WTC11 (cell line): ENCODE data around the gene CARD14. TPM values are rescaled to one million over a fixed set of nuclear protein-coding genes. Genes with fewer than 3 reads are reported as not detected.

ENCODE experiments used
- ATAC-seq: fragments of 200-7000 bp; cut with Tn5 transposase; 2 replicates; pipeline ENCODE4 v1.10.0; 2021; ENCODE audit warnings: mild to moderate bottlenecking, moderate library complexity
- CTCF ChIA-PET: fragments of 300-600 bp; sonication (Branson Sonifier 250); formaldehyde crosslinking; loops from one replicate; lab custom pipeline; 2021; ENCODE audit warnings: antibody characterized with exemption; lab: Charles Lee
- POLR2A ChIA-PET: fragments of 350-600 bp; sonication (Branson Sonifier 250); formaldehyde crosslinking; loops from one replicate; lab custom pipeline; 2021; ENCODE audit warnings: antibody characterized with exemption; lab: Charles Lee
- DNase-seq: peaks from one replicate; pipeline ENCODE4 v3.0.0; 2021; ENCODE audit warnings: low spot score
- H3K27ac Mint-ChIP-seq: 2 replicates; pipeline ENCODE4 v1.8.0; 2021; ENCODE audit warnings: mixed read lengths
- H3K27me3 Mint-ChIP-seq: 2 replicates; pipeline ENCODE4 v1.8.0; 2021; ENCODE audit warnings: low read depth, mild to moderate bottlenecking, moderate library complexity, mixed read lengths
- H3K36me3 Mint-ChIP-seq: 2 replicates; pipeline ENCODE4 v1.8.0; 2021; ENCODE audit warnings: mixed read lengths
- H3K4me1 Mint-ChIP-seq: 2 replicates; pipeline ENCODE4 v1.8.0; 2022; ENCODE audit warnings: mixed read lengths
- H3K4me3 Mint-ChIP-seq: 2 replicates; pipeline ENCODE4 v1.8.0; 2021; ENCODE audit warnings: mild to moderate bottlenecking, moderate library complexity, mixed read lengths
- H3K9me3 Mint-ChIP-seq: 2 replicates; pipeline ENCODE4 v1.8.0; 2021; ENCODE audit warnings: mixed read lengths
- ATF1 ChIP-seq: sonication (generic); formaldehyde crosslinking; IDR thresholded peaks from 2 replicates; pipeline ENCODE4 v1.8.1; 2023; ENCODE audit warnings: mild to moderate bottlenecking, moderate library complexity, missing genetic modification reagents
- ETV6 ChIP-seq: sonication (generic); formaldehyde crosslinking; IDR thresholded peaks from 2 replicates; pipeline ENCODE4 v1.8.1; 2022; ENCODE audit warnings: mild to moderate bottlenecking, missing genetic modification reagents
- GRHL2 ChIP-seq: fragments of 250-450 bp; sonication (Bioruptor Pico); IDR thresholded peaks from 2 replicates; pipeline ENCODE4 v1.8.0; 2022; ENCODE audit warnings: mild to moderate bottlenecking, moderate library complexity; ENCODE audit not compliant: insufficient replicate concordance, severe bottlenecking
- NR2C2 ChIP-seq: sonication (generic); formaldehyde crosslinking; IDR thresholded peaks from 2 replicates; pipeline ENCODE4 v1.8.0; 2022; ENCODE audit warnings: mild to moderate bottlenecking, missing genetic modification reagents
- NR3C1 ChIP-seq: sonication (generic); formaldehyde crosslinking; conservative IDR thresholded peaks from 2 replicates; pipeline ENCODE4 v1.8.1; 2023; ENCODE audit warnings: low read depth, mild to moderate bottlenecking, missing genetic modification reagents
- SMAD3 ChIP-seq: sonication (generic); formaldehyde crosslinking; IDR thresholded peaks from 2 replicates; pipeline ENCODE4 v1.8.0; 2022; ENCODE audit warnings: missing genetic modification reagents, mild to moderate bottlenecking, borderline replicate concordance
- TCF7 ChIP-seq: sonication (generic); formaldehyde crosslinking; IDR thresholded peaks from 2 replicates; pipeline ENCODE4 v1.8.0; 2022; ENCODE audit warnings: mild to moderate bottlenecking, low read depth, missing genetic modification reagents, moderate library complexity
- ZNF138 ChIP-seq: sonication (generic); formaldehyde crosslinking; conservative IDR thresholded peaks from 2 replicates; pipeline ENCODE4 v1.8.1; 2022; ENCODE audit warnings: mild to moderate bottlenecking, moderate library complexity, missing genetic modification reagents
- ZNF416 ChIP-seq: fragments of 250-450 bp; sonication (Bioruptor Pico); IDR thresholded peaks from 2 replicates; pipeline ENCODE4 v1.9.0; 2021; ENCODE audit warnings: mild to moderate bottlenecking, inconsistent platforms
- total RNA-seq: library from RNA; stranded (reverse); gene quantifications from 3 replicates; pipeline ENCODE4 v1.2.3, GENCODE V29; 2021
- TF ChIP-seq, protein P1 (sequence below): sonication (generic); formaldehyde crosslinking; IDR thresholded peaks from 2 replicates; pipeline ENCODE4 v1.8.0; 2023; ENCODE audit warnings: mild to moderate bottlenecking, missing genetic modification reagents
- TF ChIP-seq, protein P2 (sequence below): fragments of 250-450 bp; sonication (Bioruptor Pico); IDR thresholded peaks from 2 replicates; pipeline ENCODE4 v1.9.0; 2021; ENCODE audit warnings: mild to moderate bottlenecking
- TF ChIP-seq, protein P3 (sequence below): fragments of 200-600 bp; IDR thresholded peaks from 2 replicates; pipeline ENCODE4 v1.8.0; 2022; ENCODE audit warnings: antibody characterized with exemption
- TF ChIP-seq, protein P4 (sequence below): sonication (generic); formaldehyde crosslinking; IDR thresholded peaks from 2 replicates; pipeline ENCODE4 v1.8.1; 2022; ENCODE audit warnings: mild to moderate bottlenecking, missing genetic modification reagents, moderate library complexity, borderline replicate concordance
- TF ChIP-seq, protein P5 (sequence below): fragments of 250-450 bp; sonication (Bioruptor Pico); IDR thresholded peaks from 2 replicates; pipeline ENCODE4 v1.9.0; 2021; ENCODE audit warnings: mild to moderate bottlenecking
- TF ChIP-seq, protein P6 (sequence below): sonication (generic); formaldehyde crosslinking; IDR thresholded peaks from 2 replicates; pipeline ENCODE4 v1.8.0; 2022; ENCODE audit warnings: missing genetic modification reagents
- TF ChIP-seq, protein P7 (sequence below): sonication (generic); formaldehyde crosslinking; IDR thresholded peaks from 2 replicates; pipeline ENCODE4 v1.8.1; 2023; ENCODE audit warnings: mild to moderate bottlenecking, missing genetic modification reagents

Gene CARD14
- total RNA-seq, 1 experiment from 2014 or later: 0.83 TPM

DNA sequence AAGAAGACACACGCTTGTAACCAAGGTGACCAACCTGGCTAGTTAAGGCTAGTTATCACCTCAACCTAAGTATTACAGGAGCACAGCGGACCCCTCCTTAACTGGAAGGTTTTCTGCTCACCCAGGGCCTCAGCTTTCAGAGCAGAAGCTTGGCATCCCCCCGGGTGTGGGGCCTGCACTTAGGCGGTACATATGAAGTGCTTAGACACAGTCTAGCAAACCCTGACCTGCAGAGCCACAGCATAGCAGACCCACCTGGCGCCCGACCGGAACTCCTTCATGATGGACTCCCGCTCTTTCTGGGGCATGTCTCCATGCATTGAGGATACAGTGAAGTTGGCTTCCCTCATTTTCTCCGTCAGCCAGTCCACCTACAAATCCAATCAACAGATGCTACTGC lies 32.7 kb upstream of the CARD14 start:
- TF ChIP-seq NR2C2 (CRISPR knock-in tag): no peak
- TF ChIP-seq, protein P1, sequence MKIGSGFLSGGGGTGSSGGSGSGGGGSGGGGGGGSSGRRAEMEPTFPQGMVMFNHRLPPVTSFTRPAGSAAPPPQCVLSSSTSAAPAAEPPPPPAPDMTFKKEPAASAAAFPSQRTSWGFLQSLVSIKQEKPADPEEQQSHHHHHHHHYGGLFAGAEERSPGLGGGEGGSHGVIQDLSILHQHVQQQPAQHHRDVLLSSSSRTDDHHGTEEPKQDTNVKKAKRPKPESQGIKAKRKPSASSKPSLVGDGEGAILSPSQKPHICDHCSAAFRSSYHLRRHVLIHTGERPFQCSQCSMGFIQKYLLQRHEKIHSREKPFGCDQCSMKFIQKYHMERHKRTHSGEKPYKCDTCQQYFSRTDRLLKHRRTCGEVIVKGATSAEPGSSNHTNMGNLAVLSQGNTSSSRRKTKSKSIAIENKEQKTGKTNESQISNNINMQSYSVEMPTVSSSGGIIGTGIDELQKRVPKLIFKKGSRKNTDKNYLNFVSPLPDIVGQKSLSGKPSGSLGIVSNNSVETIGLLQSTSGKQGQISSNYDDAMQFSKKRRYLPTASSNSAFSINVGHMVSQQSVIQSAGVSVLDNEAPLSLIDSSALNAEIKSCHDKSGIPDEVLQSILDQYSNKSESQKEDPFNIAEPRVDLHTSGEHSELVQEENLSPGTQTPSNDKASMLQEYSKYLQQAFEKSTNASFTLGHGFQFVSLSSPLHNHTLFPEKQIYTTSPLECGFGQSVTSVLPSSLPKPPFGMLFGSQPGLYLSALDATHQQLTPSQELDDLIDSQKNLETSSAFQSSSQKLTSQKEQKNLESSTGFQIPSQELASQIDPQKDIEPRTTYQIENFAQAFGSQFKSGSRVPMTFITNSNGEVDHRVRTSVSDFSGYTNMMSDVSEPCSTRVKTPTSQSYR: no peak
- TF ChIP-seq ZNF416 (CRISPR knock-in tag): no peak
- TF ChIP-seq, protein P2, sequence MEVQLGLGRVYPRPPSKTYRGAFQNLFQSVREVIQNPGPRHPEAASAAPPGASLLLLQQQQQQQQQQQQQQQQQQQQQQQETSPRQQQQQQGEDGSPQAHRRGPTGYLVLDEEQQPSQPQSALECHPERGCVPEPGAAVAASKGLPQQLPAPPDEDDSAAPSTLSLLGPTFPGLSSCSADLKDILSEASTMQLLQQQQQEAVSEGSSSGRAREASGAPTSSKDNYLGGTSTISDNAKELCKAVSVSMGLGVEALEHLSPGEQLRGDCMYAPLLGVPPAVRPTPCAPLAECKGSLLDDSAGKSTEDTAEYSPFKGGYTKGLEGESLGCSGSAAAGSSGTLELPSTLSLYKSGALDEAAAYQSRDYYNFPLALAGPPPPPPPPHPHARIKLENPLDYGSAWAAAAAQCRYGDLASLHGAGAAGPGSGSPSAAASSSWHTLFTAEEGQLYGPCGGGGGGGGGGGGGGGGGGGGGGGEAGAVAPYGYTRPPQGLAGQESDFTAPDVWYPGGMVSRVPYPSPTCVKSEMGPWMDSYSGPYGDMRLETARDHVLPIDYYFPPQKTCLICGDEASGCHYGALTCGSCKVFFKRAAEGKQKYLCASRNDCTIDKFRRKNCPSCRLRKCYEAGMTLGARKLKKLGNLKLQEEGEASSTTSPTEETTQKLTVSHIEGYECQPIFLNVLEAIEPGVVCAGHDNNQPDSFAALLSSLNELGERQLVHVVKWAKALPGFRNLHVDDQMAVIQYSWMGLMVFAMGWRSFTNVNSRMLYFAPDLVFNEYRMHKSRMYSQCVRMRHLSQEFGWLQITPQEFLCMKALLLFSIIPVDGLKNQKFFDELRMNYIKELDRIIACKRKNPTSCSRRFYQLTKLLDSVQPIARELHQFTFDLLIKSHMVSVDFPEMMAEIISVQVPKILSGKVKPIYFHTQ (CRISPR knock-in tag): no peak
- TF ChIP-seq, protein P3, sequence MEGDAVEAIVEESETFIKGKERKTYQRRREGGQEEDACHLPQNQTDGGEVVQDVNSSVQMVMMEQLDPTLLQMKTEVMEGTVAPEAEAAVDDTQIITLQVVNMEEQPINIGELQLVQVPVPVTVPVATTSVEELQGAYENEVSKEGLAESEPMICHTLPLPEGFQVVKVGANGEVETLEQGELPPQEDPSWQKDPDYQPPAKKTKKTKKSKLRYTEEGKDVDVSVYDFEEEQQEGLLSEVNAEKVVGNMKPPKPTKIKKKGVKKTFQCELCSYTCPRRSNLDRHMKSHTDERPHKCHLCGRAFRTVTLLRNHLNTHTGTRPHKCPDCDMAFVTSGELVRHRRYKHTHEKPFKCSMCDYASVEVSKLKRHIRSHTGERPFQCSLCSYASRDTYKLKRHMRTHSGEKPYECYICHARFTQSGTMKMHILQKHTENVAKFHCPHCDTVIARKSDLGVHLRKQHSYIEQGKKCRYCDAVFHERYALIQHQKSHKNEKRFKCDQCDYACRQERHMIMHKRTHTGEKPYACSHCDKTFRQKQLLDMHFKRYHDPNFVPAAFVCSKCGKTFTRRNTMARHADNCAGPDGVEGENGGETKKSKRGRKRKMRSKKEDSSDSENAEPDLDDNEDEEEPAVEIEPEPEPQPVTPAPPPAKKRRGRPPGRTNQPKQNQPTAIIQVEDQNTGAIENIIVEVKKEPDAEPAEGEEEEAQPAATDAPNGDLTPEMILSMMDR: no peak
- TF ChIP-seq GRHL2 (CRISPR knock-in tag): no peak
- TF ChIP-seq, protein P4, sequence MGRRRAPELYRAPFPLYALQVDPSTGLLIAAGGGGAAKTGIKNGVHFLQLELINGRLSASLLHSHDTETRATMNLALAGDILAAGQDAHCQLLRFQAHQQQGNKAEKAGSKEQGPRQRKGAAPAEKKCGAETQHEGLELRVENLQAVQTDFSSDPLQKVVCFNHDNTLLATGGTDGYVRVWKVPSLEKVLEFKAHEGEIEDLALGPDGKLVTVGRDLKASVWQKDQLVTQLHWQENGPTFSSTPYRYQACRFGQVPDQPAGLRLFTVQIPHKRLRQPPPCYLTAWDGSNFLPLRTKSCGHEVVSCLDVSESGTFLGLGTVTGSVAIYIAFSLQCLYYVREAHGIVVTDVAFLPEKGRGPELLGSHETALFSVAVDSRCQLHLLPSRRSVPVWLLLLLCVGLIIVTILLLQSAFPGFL (CRISPR knock-in tag): no peak
- TF ChIP-seq SMAD3 (CRISPR knock-in tag): no peak
- no peak for TF ChIP-seq ATF1 (CRISPR knock-in tag)
- TF ChIP-seq, protein P5, sequence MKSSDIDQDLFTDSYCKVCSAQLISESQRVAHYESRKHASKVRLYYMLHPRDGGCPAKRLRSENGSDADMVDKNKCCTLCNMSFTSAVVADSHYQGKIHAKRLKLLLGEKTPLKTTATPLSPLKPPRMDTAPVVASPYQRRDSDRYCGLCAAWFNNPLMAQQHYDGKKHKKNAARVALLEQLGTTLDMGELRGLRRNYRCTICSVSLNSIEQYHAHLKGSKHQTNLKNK (CRISPR knock-in tag): no peak
- no peak for TF ChIP-seq ETV6 (CRISPR knock-in tag)
- TF ChIP-seq ZNF138: no peak
- TF ChIP-seq, protein P6, sequence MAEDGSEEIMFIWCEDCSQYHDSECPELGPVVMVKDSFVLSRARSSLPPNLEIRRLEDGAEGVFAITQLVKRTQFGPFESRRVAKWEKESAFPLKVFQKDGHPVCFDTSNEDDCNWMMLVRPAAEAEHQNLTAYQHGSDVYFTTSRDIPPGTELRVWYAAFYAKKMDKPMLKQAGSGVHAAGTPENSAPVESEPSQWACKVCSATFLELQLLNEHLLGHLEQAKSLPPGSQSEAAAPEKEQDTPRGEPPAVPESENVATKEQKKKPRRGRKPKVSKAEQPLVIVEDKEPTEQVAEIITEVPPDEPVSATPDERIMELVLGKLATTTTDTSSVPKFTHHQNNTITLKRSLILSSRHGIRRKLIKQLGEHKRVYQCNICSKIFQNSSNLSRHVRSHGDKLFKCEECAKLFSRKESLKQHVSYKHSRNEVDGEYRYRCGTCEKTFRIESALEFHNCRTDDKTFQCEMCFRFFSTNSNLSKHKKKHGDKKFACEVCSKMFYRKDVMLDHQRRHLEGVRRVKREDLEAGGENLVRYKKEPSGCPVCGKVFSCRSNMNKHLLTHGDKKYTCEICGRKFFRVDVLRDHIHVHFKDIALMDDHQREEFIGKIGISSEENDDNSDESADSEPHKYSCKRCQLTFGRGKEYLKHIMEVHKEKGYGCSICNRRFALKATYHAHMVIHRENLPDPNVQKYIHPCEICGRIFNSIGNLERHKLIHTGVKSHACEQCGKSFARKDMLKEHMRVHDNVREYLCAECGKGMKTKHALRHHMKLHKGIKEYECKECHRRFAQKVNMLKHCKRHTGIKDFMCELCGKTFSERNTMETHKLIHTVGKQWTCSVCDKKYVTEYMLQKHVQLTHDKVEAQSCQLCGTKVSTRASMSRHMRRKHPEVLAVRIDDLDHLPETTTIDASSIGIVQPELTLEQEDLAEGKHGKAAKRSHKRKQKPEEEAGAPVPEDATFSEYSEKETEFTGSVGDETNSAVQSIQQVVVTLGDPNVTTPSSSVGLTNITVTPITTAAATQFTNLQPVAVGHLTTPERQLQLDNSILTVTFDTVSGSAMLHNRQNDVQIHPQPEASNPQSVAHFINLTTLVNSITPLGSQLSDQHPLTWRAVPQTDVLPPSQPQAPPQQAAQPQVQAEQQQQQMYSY (CRISPR knock-in tag): no peak
- TF ChIP-seq TCF7 (CRISPR knock-in tag): no peak
- TF ChIP-seq NR3C1 (CRISPR knock-in tag): no peak
- TF ChIP-seq, protein P7, sequence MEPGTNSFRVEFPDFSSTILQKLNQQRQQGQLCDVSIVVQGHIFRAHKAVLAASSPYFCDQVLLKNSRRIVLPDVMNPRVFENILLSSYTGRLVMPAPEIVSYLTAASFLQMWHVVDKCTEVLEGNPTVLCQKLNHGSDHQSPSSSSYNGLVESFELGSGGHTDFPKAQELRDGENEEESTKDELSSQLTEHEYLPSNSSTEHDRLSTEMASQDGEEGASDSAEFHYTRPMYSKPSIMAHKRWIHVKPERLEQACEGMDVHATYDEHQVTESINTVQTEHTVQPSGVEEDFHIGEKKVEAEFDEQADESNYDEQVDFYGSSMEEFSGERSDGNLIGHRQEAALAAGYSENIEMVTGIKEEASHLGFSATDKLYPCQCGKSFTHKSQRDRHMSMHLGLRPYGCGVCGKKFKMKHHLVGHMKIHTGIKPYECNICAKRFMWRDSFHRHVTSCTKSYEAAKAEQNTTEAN (CRISPR knock-in tag): no peak
- TF ChIP-seq, all 79 proteins: peak for 0
- ChIA-PET POLR2A (no interaction called here), CTCF (no interaction called here)
- Mint-ChIP-seq H3K27me3 (no peaks in the 10 kb centered on the region), H3K9me3 (no peaks in the 10 kb centered on the region), H3K4me3 (no peak overlapping the region), H3K27ac (no peak overlapping the region), H3K4me1 (no peaks in the 10 kb centered on the region), H3K36me3 (peaks cover 88% of the 10 kb centered on the region)
- DNase-seq (no peak), ATAC-seq (no peak)
